ENCODE data around the gene PLCE1. TPM values are rescaled to one million over a fixed set of nuclear protein-coding genes. Genes with fewer than 3 reads are reported as not detected.
A peak's percentile ranks its signal among the peaks of the same experiment; 100 is the strongest.
"Not testable (repeated sequence)": the region's sequence is repeated elsewhere in the genome, so short reads cannot be mapped to it uniquely, and the experiment has no call there.

The PLCE1 gene
- not detected in 2 replicates for total RNA-seq

- Mint-ChIP-seq H3K4me1 (peaks cover 3% of the 10 kb centered on the region), H3K4me3 (peak within 1 kb of the TSS; percentile 51), H3K27ac (no peak within 1 kb of the TSS), H3K36me3 (ENCODE audit: low read depth) (no peaks in the 10 kb centered on the region), H3K27me3 (peaks cover 64% of the 10 kb centered on the region), H3K9me3 (no peaks in the 10 kb centered on the region)
- no peak for DNase-seq
- intact Hi-C loops (cut with micrococcal nuclease), result no loop called here
These were observed at the start of gene PLCE1 for GRCh38 chr10:93993782-93994437. Gene PLCE1, plus strand, starts transcription at chr10:93993931. Its CDS starts 37,116 bp downstream, at chr10:94031047.

- Mint-ChIP-seq H3K4me1 (no peaks in the 10 kb centered on the region), H3K4me3 (no peak overlapping the region), H3K9me3 (no peaks in the 10 kb centered on the region), H3K36me3 (ENCODE audit: low read depth) (no peaks in the 10 kb centered on the region), H3K27ac (no peak overlapping the region), H3K27me3 (no peaks in the 10 kb centered on the region)
- no peak for DNase-seq
- intact Hi-C loops (cut with micrococcal nuclease), result no loop called here
These were observed 47.9 kb upstream of the PLCE1 start for GRCh38 chr10:93945819-93946218.

- H3K9me3 Mint-ChIP-seq, result no peaks in the 10 kb centered on the region
- H3K27ac Mint-ChIP-seq, result no peak overlapping the region
- no peaks in the 10 kb centered on the region for H3K36me3 Mint-ChIP-seq (ENCODE audit: low read depth)
These were observed 46.7 kb upstream of the PLCE1 start for GRCh38 chr10:93947055-93947454.

DNA sequence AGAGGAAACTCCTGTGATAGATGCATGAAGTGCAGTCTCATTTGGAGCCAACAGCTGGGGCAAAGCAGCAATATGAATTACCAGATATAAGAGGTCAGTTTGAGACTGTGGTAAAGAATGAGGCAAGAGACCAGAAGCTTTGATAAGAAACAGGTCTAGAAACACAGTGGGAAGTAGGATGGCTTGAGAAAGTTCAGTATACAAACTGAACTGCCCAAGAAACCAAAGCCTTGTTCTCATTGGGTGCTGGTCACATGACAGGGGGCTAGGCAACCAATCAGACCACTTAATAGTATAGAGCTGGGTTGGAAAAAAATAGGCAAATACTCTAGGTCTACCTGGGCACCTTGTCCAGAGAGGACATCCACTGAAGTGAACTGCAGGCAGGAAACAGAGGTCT, 46.2 kb upstream of the PLCE1 start:
- intact Hi-C loops (cut with micrococcal nuclease), result no loop called here
- Mint-ChIP-seq H3K36me3 (ENCODE audit: low read depth) (no peaks in the 10 kb centered on the region), H3K4me3 (no peak overlapping the region), H3K27me3 (no peaks in the 10 kb centered on the region), H3K9me3 (no peaks in the 10 kb centered on the region), H3K27ac (no peak overlapping the region), H3K4me1 (no peaks in the 10 kb centered on the region)
- no peak for DNase-seq

More at GRCh38 chr10:93947055-93947454, 46.7 kb upstream of the PLCE1 start:
- no peak overlapping the region for H3K4me3 Mint-ChIP-seq
- intact Hi-C loops (cut with micrococcal nuclease), result no loop called here
- no peak for DNase-seq
- no peaks in the 10 kb centered on the region for H3K4me1 Mint-ChIP-seq
- no peaks in the 10 kb centered on the region for H3K27me3 Mint-ChIP-seq

DNA sequence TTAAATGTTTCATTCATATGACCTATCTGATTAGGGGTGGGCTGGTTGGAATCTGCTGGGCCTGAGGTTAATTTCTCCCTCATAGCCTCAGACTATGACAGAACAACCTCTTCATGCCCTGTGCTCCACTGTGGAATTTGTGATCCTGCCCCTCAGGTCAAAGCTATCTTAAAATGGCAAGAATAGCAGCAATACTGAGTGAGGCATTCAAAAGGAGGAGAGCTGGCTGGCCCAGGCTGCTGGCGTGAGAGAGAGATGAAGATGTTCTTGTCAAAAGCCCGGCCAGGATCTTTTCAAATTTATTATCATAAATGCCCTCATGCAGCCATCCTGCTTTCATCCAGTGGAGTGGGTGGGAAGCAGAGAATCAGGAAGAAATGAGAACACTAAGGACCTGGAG, 41.8 kb upstream of the PLCE1 start:
- intact Hi-C loops (cut with micrococcal nuclease), result no loop called here
- no peaks in the 10 kb centered on the region for H3K4me1 Mint-ChIP-seq
- H3K27me3 Mint-ChIP-seq, result no peaks in the 10 kb centered on the region

DNA sequence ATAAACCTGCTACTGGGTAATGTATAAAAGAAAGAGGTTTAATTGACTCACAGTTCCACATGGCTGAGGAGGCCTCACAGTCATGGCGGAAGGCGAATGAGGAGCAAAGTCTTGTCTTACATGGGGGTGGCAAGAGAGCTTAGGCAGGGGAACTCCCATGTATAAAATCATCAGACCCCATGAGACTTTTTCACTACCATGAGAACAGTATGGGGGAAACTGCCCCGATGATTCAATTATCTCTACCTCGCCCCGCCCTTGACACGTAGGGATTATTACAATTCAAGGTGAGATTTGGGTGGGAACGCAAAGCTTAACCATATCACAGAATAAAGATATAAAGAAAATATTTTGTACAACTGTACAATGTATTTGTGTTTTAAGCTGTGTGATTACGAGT, 39.4 kb upstream of the PLCE1 start:
- Mint-ChIP-seq H3K27ac (no peak overlapping the region), H3K36me3 (ENCODE audit: low read depth) (no peaks in the 10 kb centered on the region), H3K9me3 (no peaks in the 10 kb centered on the region), H3K4me3 (no peak overlapping the region), H3K4me1 (no peaks in the 10 kb centered on the region), H3K27me3 (no peaks in the 10 kb centered on the region)
- no peak for DNase-seq
- intact Hi-C loops (cut with micrococcal nuclease), result no loop called here

More for the DNA sequence above, 41.8 kb upstream of the PLCE1 start:
- no peak for DNase-seq
- Mint-ChIP-seq H3K4me3 (no peak overlapping the region), H3K27ac (no peak overlapping the region), H3K9me3 (no peaks in the 10 kb centered on the region), H3K36me3 (ENCODE audit: low read depth) (no peaks in the 10 kb centered on the region)

DNA sequence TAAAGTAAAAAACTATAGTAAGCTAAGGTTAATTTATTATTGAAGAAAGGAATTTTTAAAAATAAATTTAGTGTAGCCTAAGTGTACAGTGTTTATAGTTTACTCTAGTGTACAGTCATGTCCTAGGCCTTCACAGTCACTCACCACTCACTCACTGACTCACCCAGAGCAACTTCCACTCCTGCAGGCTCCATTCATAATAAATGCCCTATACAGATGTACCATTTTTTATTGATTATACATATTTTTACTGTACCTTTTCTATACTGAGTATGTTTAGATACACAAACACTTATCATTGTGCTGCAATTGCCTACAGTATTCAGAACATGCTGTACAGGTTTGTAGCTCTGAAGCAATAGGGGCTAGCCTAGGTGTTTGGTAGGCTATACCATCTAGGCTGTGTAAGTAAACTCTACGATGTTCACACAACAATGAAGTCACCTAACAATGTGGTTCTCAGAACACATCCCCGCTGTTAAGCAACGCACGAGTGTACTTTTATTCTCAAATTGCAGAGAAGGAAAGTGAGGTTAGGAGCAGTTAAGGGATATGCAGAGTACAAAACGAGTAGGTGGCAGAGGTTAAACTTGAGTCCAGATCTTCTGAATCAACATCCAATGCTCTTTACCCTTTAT, 38.9 kb upstream of the PLCE1 start:
- DNase-seq, result no peak
- Mint-ChIP-seq H3K4me3 (no peak overlapping the region), H3K27ac (no peak overlapping the region), H3K4me1 (no peaks in the 10 kb centered on the region), H3K36me3 (ENCODE audit: low read depth) (no peaks in the 10 kb centered on the region), H3K9me3 (no peaks in the 10 kb centered on the region), H3K27me3 (no peaks in the 10 kb centered on the region)
- intact Hi-C loops (cut with micrococcal nuclease), result no loop called here

- Mint-ChIP-seq H3K27ac (no peak overlapping the region), H3K9me3 (no peaks in the 10 kb centered on the region), H3K4me1 (no peaks in the 10 kb centered on the region), H3K4me3 (no peak overlapping the region), H3K36me3 (ENCODE audit: low read depth) (no peaks in the 10 kb centered on the region), H3K27me3 (no peaks in the 10 kb centered on the region)
- intact Hi-C loops (cut with micrococcal nuclease), result no loop called here
- no peak for DNase-seq
These were observed 34.9 kb upstream of the PLCE1 start for GRCh38 chr10:93958834-93959233.

- H3K27me3 Mint-ChIP-seq; H3K27ac Mint-ChIP-seq; H3K36me3 Mint-ChIP-seq (ENCODE audit: low read depth); H3K9me3 Mint-ChIP-seq; H3K4me1 Mint-ChIP-seq; H3K4me3 Mint-ChIP-seq; intact Hi-C loops (cut with micrococcal nuclease): not testable (repeated sequence)
- peak; percentile 22 for DNase-seq
These were observed 32.7 kb upstream of the PLCE1 start for GRCh38 chr10:93960988-93961387.

GRCh38 chr10:93962973-93963372, 30.8 kb upstream of the PLCE1 start:
- intact Hi-C loops (cut with micrococcal nuclease), result no loop called here
- Mint-ChIP-seq H3K4me3 (no peak overlapping the region), H3K4me1 (no peaks in the 10 kb centered on the region), H3K36me3 (ENCODE audit: low read depth) (no peaks in the 10 kb centered on the region), H3K27me3 (no peaks in the 10 kb centered on the region), H3K27ac (no peak overlapping the region), H3K9me3 (no peaks in the 10 kb centered on the region)
- DNase-seq, result peak; percentile 44

- no peak overlapping the region for H3K27ac Mint-ChIP-seq
- H3K4me3 Mint-ChIP-seq, result no peak overlapping the region
- H3K9me3 Mint-ChIP-seq, result no peaks in the 10 kb centered on the region
- no peaks in the 10 kb centered on the region for H3K36me3 Mint-ChIP-seq (ENCODE audit: low read depth)
- intact Hi-C loops (cut with micrococcal nuclease), result no loop called here
- H3K27me3 Mint-ChIP-seq, result no peaks in the 10 kb centered on the region
- H3K4me1 Mint-ChIP-seq, result no peaks in the 10 kb centered on the region
- DNase-seq, result no peak
These were observed 30.3 kb upstream of the PLCE1 start for GRCh38 chr10:93963434-93963833.

DNA sequence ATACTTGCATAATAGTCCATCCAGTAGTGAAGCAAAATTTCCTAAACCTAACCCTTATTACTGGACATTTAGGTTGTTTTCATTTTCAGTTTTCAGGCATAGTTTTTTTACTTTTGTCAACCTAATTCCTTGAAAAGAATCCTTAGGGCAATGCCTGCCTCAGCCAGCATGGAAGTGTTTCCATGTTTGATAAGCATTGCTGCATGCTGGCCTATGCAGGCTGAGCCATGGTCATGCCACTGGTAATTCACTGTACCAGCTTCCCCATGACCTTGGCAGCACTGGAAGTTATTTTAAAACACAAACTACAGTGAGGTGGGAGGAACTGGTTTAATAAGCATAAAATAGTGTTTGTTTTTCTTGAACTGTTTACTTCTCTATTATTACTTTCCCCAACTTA, 27.8 kb upstream of the PLCE1 start:
- no peaks in the 10 kb centered on the region for H3K4me1 Mint-ChIP-seq
- intact Hi-C loops (cut with micrococcal nuclease), result no loop called here
- H3K27ac Mint-ChIP-seq, result no peak overlapping the region
- no peaks in the 10 kb centered on the region for H3K9me3 Mint-ChIP-seq
- H3K27me3 Mint-ChIP-seq, result no peaks in the 10 kb centered on the region
- no peaks in the 10 kb centered on the region for H3K36me3 Mint-ChIP-seq (ENCODE audit: low read depth)
- H3K4me3 Mint-ChIP-seq, result no peak overlapping the region
- no peak for DNase-seq

GRCh38 chr10:93967756-93968155, 26.0 kb upstream of the PLCE1 start:
- Mint-ChIP-seq H3K27me3 (no peaks in the 10 kb centered on the region), H3K9me3 (no peaks in the 10 kb centered on the region), H3K4me3 (no peak overlapping the region), H3K27ac (no peak overlapping the region), H3K4me1 (no peaks in the 10 kb centered on the region), H3K36me3 (ENCODE audit: low read depth) (no peaks in the 10 kb centered on the region)
- DNase-seq, result no peak
- intact Hi-C loops (cut with micrococcal nuclease), result no loop called here

- no peak for DNase-seq
- H3K9me3 Mint-ChIP-seq, result no peaks in the 10 kb centered on the region
- no peak overlapping the region for H3K4me3 Mint-ChIP-seq
- H3K4me1 Mint-ChIP-seq, result no peaks in the 10 kb centered on the region
- no peaks in the 10 kb centered on the region for H3K36me3 Mint-ChIP-seq (ENCODE audit: low read depth)
- no peaks in the 10 kb centered on the region for H3K27me3 Mint-ChIP-seq
- no peak overlapping the region for H3K27ac Mint-ChIP-seq
- intact Hi-C loops (cut with micrococcal nuclease), result no loop called here
These were observed 25.2 kb upstream of the PLCE1 start for GRCh38 chr10:93968540-93968945.

All from activated CD4-positive, alpha-beta T cell treated with anti-CD3 and anti-CD28 coated beads, Interleukin-2, amount 10 ng/mL, durations not matched to agents 24 days and 14 days (primary cell).